CD4-positive, alpha-beta T cell treated with Interleukin-2 at 100 ng/mL for 4 hours (primary cell): ENCODE data around the gene CDK6.
"Not testable (repeated sequence)": the region's sequence is repeated elsewhere in the genome, so short reads cannot be mapped to it uniquely, and the experiment has no call there.

Source experiments
- DNase-seq: peaks from one replicate; pipeline ENCODE4 v3.0.0-alpha.2; 2020; ENCODE audit warnings: low spot score

CDK6 gene

DNA sequence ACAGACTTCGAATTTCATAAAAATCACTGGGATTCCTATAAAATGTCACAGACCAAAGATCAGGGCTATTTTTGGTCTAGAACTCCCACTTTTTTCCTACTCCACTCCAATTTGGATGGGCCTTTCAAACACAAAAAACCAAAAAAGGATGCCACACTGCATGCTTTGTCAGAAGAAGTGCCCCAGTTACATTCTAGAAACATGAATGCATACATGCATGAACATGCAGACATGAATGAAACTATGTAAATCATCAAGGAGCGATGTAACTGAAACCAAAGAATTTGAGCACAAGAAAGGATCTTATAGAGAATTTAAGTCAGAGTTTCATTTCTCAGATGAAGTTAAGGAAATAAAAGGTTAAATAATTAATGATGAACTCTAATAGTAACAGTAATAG lies 214.3 kb downstream of the CDK6 start:
- no peak for DNase-seq

- DNase-seq = no peak
These were observed 214.8 kb downstream of the CDK6 start for GRCh38 chr7:92621561-92622023.

GRCh38 chr7:92621026-92621540 lies 215.3 kb downstream of the CDK6 start:
- peak; percentile 90 for DNase-seq

- DNase-seq = no peak
These were observed 220.5 kb downstream of the CDK6 start for GRCh38 chr7:92615861-92616260.

GRCh38 chr7:92614660-92615174 lies 221.7 kb downstream of the CDK6 start:
- no peak for DNase-seq

- DNase-seq = no peak
These were observed 222.7 kb downstream of the CDK6 start for GRCh38 chr7:92613720-92614119.

DNA sequence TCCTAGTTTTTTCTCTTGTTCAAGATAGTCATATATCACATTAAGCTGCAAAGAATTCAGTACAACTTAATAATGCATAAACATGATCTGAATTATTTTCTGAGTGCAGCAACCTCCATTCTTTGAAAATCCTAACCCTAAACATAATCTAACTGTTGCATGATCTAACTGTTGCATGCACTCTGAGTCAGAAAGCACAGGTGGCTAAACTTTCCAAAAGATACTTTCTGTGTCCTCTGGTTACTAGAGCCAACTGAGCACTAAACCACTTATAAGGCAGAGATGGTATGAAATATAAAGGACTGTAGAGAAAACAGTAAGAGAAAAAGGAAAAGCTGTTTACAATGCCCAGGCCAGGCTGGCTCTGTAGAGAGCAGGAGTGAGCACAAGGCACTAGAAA lies 223.2 kb downstream of the CDK6 start:
- no peak for DNase-seq

DNA sequence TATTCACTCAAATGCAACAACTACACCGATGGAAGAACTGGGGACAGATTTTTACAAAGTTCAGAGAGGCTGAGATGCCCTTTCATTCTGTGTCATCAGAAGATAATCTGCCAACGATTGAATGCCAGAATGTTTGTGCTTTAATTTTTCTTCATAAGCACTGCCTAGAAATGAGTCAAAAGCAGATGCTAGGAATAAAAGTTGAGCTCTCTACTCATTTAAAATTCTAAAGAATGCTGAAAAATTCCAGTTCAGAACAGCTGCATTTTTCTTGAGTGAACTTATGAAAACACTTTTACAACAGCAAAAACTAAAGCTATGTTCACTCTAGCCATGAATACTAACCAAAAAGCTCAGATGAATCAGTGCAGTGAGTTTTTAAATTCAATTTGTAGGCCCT lies 223.9 kb downstream of the CDK6 start:
- DNase-seq = no peak

GRCh38 chr7:92611735-92612134 lies 224.6 kb downstream of the CDK6 start:
- no peak for DNase-seq

DNA sequence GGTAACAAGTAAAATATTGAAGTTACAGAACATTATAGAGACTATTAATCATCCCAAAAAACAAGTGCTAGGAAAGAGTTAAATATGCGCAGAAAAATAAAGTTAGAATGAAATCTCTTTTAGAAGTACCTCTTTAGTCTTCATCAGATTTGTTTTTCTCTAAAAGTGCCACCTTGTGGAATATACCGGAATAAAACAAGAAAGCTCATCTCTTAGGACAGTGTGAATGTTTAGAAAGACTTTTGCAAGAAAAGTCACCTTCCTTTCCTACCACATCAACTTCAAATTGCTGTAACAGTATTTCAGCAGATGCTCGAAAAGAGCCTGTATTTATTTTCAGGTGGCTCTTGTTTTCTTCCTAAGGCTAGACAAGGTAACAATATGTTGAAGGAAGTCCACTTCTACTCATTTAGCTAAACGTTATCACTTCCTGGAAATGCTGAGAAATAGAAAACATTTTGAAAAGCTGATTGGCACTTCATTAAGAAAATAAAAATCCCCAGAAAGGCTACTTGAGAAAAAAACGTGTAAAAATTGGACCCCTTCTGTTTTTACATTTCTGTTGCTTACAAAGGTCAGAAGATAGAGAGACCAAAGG lies 226.4 kb downstream of the CDK6 start:
- peak; percentile 37 for DNase-seq

GRCh38 chr7:92608380-92609322 lies 227.7 kb downstream of the CDK6 start:
- DNase-seq = no peak

GRCh38 chr7:92606985-92607384 lies 229.4 kb downstream of the CDK6 start:
- no peak for DNase-seq

DNA sequence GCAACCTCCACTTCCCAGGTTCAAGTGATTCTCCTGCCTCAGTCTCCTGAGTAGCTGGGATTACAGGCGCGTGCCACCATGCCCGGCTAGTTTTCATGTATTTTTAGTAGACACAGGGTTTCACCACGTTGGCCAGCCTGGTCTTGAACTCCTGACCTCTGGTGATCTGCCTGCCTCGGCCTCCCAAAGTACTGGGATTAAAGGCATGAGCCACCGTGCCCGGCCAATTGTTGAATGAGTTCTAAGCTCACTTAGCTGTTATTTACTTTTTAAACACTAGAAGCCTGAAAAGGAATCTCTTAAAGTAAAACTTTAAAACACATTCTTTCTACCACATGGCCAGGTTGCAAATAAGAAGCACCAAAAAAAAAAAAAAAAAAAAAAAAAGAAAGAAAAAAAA lies 231.9 kb downstream of the CDK6 start:
- DNase-seq = not testable (repeated sequence)

DNA sequence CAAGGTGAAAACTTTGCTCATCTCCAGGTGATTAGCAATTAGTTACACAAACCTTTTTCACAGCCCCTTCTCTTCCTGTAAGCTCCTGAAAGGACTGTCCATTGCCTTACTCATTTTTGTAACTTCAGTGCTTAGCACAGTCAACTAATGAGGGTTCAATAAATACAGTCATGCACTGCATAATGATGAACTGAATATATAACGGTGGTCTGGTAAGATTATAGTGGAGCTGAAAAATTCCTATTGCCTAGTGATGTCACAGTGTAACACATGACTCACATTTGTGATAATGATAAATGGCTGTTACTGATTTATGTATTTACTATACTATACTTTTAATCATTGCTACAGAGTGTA lies 233.3 kb downstream of the CDK6 start:
- no peak for DNase-seq

GRCh38 chr7:92602352-92603088 lies 233.9 kb downstream of the CDK6 start:
- DNase-seq = no peak

- DNase-seq = no peak
These were observed 237.9 kb downstream of the CDK6 start for GRCh38 chr7:92598310-92598981.

- no peak for DNase-seq
These were observed 241.1 kb downstream of the CDK6 start for GRCh38 chr7:92595281-92595680.

DNA sequence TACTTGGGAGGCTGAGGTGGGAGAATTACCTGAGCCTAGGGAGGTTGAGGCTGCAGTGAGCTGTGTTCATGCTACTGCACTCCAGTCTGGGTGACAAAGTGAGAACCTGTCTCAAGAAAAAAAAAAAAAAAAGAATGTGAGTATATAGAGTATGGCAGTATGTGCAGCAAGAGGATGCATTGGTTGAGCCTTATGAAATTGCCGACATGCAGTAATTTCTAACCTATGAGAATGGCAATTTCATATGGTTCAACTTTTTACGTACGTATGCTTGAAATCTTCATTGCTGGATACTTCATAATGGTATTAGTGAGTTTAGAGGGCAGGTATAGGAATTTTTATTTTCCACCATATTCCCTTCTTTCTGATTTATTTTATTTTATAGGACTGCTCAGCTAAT lies 241.6 kb downstream of the CDK6 start:
- no peak for DNase-seq

DNA sequence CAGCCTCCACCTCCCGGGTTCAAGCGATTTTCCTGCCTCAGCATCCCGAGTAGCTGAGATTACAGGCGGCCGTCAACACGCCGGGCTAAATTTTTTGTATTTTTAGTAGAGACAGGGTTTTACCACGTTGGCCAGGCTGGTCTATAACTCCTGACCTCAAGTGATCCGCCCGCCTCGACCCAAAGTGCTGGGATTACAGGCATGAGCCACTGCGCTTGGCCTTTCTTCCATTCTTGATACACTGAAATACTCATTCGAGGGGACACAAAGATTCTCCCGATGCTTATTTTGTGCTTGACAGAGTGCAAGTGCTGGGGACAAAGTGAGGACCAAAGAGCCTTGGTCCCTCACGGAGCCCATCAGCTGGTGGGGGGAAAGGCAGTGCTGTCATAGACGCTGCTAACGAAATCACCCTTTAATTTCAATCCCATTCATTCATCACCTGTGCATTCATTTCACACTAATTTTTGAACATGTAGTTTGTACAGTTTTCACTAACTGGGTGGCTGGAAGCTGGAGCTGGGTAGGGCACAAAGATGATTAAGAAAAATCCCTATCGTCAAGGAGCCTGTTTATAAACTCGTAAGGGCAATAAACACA lies 245.6 kb downstream of the CDK6 start:
- DNase-seq = no peak

- no peak for DNase-seq
These were observed 247.3 kb downstream of the CDK6 start for GRCh38 chr7:92589056-92589455.

- DNase-seq = no peak
These were observed 247.8 kb downstream of the CDK6 start for GRCh38 chr7:92588561-92588960.
